Measurements from ENCODE around the gene ANKRD22. TPM values are rescaled to one million over a fixed set of nuclear protein-coding genes. Genes with fewer than 3 reads are reported as not detected.

The ANKRD22 gene
- polyA plus RNA-seq, 1 donor (not counting 4 experiments of a cell fraction or from before 2014, with no cell fraction given), result 4.4 TPM

GRCh38 chr10:88874281-88874680 is 22.6 kb upstream of the ANKRD22 start:
- Histone ChIP-seq H3K79me2 (ENCODE audit: control insufficient read depth, insufficient read depth, low read length) (no peaks in the 10 kb centered on the region), H3K4me3 (ENCODE audit: control insufficient read depth in 2 of 3, extremely low read depth in 1 of 3, insufficient read depth in 2 of 3, low read depth in 1 of 3, low read length in 3 of 3) (no peak overlapping the region), H3K9ac (ENCODE audit: control insufficient read depth, extremely low read depth, insufficient read depth, low read length) (no peak overlapping the region), H3K27me3 (ENCODE audit: control insufficient read depth, extremely low read depth, insufficient read depth, low read length) (no peaks in the 10 kb centered on the region), H3K9me3 (ENCODE audit: control insufficient read depth, low read depth, low read length) (no peaks in the 10 kb centered on the region), H3K4me2 (ENCODE audit: control insufficient read depth, extremely low read depth, insufficient read depth, low read depth, low read length) (no peak overlapping the region), H3K9me1 (ENCODE audit: control insufficient read depth, extremely low read depth, insufficient read depth, low read length) (no peaks in the 10 kb centered on the region), H2AFZ (ENCODE audit: control insufficient read depth, low read length) (no peak overlapping the region), H4K20me1 (ENCODE audit: control insufficient read depth, extremely low read depth, insufficient read depth, low read length) (no peaks in the 10 kb centered on the region), H3K27ac (ENCODE audit: control insufficient read depth, insufficient read depth, low read length) (no peak overlapping the region), H3K4me1 (ENCODE audit: control insufficient read depth, extremely low read depth, insufficient read depth, low read length) (no peaks in the 10 kb centered on the region), H3K36me3 (ENCODE audit: control insufficient read depth in 2 of 2, extremely low read depth in 1 of 2, insufficient read depth in 2 of 2, low read length in 2 of 2) (no peaks in the 10 kb centered on the region)
- DNase-seq (ENCODE audit: low read depth, low spot score) (no peak), FAIRE-seq (no peak)
- TF ChIP-seq CTCF (optimal IDR thresholded peaks at IDR 0.05 in 1 of 3, IDR thresholded peaks at IDR 0.05 in 1 of 3, conservative IDR thresholded peaks at IDR 0.05 in 1 of 3; ENCODE audit: extremely low read depth in 1 of 3, insufficient read depth in 2 of 3, low read length in 3 of 3) (no peak), EZH2 (IDR thresholded peaks at IDR 0.05; ENCODE audit: low read length) (no peak)
- dilution Hi-C loops (cut with MboI; ENCODE audit: extremely low pct_ligation_motif_present, low sequenced_read_pairs), result no loop called here

GRCh38 chr10:88873757-88874156 is 22.1 kb upstream of the ANKRD22 start:
- TF ChIP-seq EZH2 (IDR thresholded peaks at IDR 0.05; ENCODE audit: low read length), result no peak
- Histone ChIP-seq H3K9ac (ENCODE audit: control insufficient read depth, extremely low read depth, insufficient read depth, low read length) (no peak overlapping the region), H3K36me3 (ENCODE audit: control insufficient read depth in 2 of 2, extremely low read depth in 1 of 2, insufficient read depth in 2 of 2, low read length in 2 of 2) (no peaks in the 10 kb centered on the region), H3K9me1 (ENCODE audit: control insufficient read depth, extremely low read depth, insufficient read depth, low read length) (no peaks in the 10 kb centered on the region), H3K27me3 (ENCODE audit: control insufficient read depth, extremely low read depth, insufficient read depth, low read length) (no peaks in the 10 kb centered on the region), H2AFZ (ENCODE audit: control insufficient read depth, low read length) (no peak overlapping the region), H3K4me3 (ENCODE audit: control insufficient read depth in 2 of 3, extremely low read depth in 1 of 3, insufficient read depth in 2 of 3, low read depth in 1 of 3, low read length in 3 of 3) (no peak overlapping the region), H3K4me1 (ENCODE audit: control insufficient read depth, extremely low read depth, insufficient read depth, low read length) (no peaks in the 10 kb centered on the region), H4K20me1 (ENCODE audit: control insufficient read depth, extremely low read depth, insufficient read depth, low read length) (no peaks in the 10 kb centered on the region), H3K9me3 (ENCODE audit: control insufficient read depth, low read depth, low read length) (no peaks in the 10 kb centered on the region), H3K79me2 (ENCODE audit: control insufficient read depth, insufficient read depth, low read length) (no peaks in the 10 kb centered on the region), H3K27ac (ENCODE audit: control insufficient read depth, insufficient read depth, low read length) (no peak overlapping the region), H3K4me2 (ENCODE audit: control insufficient read depth, extremely low read depth, insufficient read depth, low read depth, low read length) (no peak overlapping the region)
- dilution Hi-C loops (cut with MboI; ENCODE audit: extremely low pct_ligation_motif_present, low sequenced_read_pairs), result no loop called here
- DNase-seq (ENCODE audit: low read depth, low spot score), result no peak
- FAIRE-seq, result no peak

- H3K27me3 ChIP-seq (ENCODE audit: control insufficient read depth, extremely low read depth, insufficient read depth, low read length), result no peaks in the 10 kb centered on the region
- H2AFZ ChIP-seq (ENCODE audit: control insufficient read depth, low read length), result no peak overlapping the region
- H3K9me1 ChIP-seq (ENCODE audit: control insufficient read depth, extremely low read depth, insufficient read depth, low read length), result no peaks in the 10 kb centered on the region
- H3K79me2 ChIP-seq (ENCODE audit: control insufficient read depth, insufficient read depth, low read length), result no peaks in the 10 kb centered on the region
- no peaks in the 10 kb centered on the region for H3K36me3 ChIP-seq (ENCODE audit: control insufficient read depth in 2 of 2, extremely low read depth in 1 of 2, insufficient read depth in 2 of 2, low read length in 2 of 2)
- TF ChIP-seq EZH2 (IDR thresholded peaks at IDR 0.05; ENCODE audit: low read length), result no peak
- no peak for TF ChIP-seq CTCF (optimal IDR thresholded peaks at IDR 0.05 in 1 of 3, IDR thresholded peaks at IDR 0.05 in 1 of 3, conservative IDR thresholded peaks at IDR 0.05 in 1 of 3; ENCODE audit: extremely low read depth in 1 of 3, insufficient read depth in 2 of 3, low read length in 3 of 3)
- no peak overlapping the region for H3K9ac ChIP-seq (ENCODE audit: control insufficient read depth, extremely low read depth, insufficient read depth, low read length)
- no peaks in the 10 kb centered on the region for H4K20me1 ChIP-seq (ENCODE audit: control insufficient read depth, extremely low read depth, insufficient read depth, low read length)
- H3K4me3 ChIP-seq (ENCODE audit: control insufficient read depth in 2 of 3, extremely low read depth in 1 of 3, insufficient read depth in 2 of 3, low read depth in 1 of 3, low read length in 3 of 3), result no peak overlapping the region
- H3K4me1 ChIP-seq (ENCODE audit: control insufficient read depth, extremely low read depth, insufficient read depth, low read length), result no peaks in the 10 kb centered on the region
- dilution Hi-C loops (cut with MboI; ENCODE audit: extremely low pct_ligation_motif_present, low sequenced_read_pairs), result no loop called here
- DNase-seq (ENCODE audit: low read depth, low spot score), result no peak
- no peak overlapping the region for H3K4me2 ChIP-seq (ENCODE audit: control insufficient read depth, extremely low read depth, insufficient read depth, low read depth, low read length)
- FAIRE-seq, result no peak
- no peaks in the 10 kb centered on the region for H3K9me3 ChIP-seq (ENCODE audit: control insufficient read depth, low read depth, low read length)
- no peak overlapping the region for H3K27ac ChIP-seq (ENCODE audit: control insufficient read depth, insufficient read depth, low read length)
These were observed 18.4 kb upstream of the ANKRD22 start for GRCh38 chr10:88870089-88870488.

Data from keratinocyte (primary cell).